ENCODE data around the gene CDHR1.

GRCh38 chr10:84184517-84184916 is 9.8 kb upstream of the CDHR1 start:
- TF ChIP-seq CTCF (IDR thresholded peaks at IDR 0.05) (no peak), POLR2A (IDR thresholded peaks at IDR 0.05; ENCODE audit: low read depth) (no peak), EP300 (IDR thresholded peaks at IDR 0.05) (no peak)

Data from esophagus muscularis mucosa (tissue), 4 donors.